ENCODE measurements around the gene CACNA1C. TPM values are rescaled to one million over a fixed set of nuclear protein-coding genes. Genes with fewer than 3 reads are reported as not detected.

Gene CACNA1C
- 1.6 and 1.9 TPM in 2 replicates for total RNA-seq
- long read RNA-seq, partial matches to known transcripts, result 0 of 5 reads
- long read RNA-seq, other reads (novel, unspliced or antisense), result 5 of 5 reads

DNA sequence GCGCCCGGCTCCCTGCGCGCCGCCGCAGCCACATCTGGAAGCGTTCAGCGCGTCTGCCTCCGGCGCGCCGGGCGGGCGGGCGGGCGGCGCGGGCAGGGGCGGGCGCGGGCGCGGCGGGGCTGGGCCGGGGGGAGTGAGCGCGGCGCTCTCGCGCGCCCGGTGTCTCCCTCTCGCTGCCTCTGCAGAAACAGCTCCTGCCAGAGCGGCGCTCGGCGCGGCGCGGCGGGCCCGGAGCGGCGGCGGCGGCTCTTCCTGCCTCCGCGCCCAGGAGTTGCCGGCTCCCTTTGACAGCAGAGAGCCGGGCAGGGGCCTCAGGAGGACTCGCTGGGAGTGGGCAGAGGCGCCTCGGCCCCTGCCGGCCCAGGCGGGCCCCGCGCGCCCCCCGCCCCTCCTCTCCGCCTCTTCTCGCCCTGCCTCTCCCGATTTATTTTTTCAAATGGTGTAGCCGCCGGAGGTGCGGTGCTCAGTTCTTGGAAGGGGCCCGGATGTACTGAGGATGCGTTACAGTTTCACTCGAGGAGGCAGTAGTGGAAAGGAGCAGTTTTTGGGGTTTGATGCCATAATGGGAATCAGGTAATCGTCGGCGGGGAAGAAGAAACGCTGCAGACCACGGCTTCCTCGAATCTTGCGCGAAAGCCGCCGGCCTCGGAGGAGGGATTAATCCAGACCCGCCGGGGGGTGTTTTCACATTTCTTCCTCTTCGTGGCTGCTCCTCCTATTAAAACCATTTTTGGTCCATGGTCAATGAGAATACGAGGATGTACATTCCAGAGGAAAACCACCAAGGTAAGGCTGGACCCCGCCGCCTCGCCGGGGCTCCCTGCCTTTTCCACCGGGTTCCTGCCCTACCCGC is at the start of gene CACNA1C:
CACNA1C (plus strand) TSS at position 162 of the 853 bp plus-strand sequence; CDS start at position 738, 576 bp downstream.
- Mint-ChIP-seq H3K27me3 (ENCODE audit: low read depth) (peaks cover 87% of the 10 kb centered on the region), H3K27ac (ENCODE audit: unreplicated experiment) (no peak within 1 kb of the TSS), H3K9me3 (no peaks in the 10 kb centered on the region), H3K36me3 (ENCODE audit: low read depth) (no peaks in the 10 kb centered on the region), H3K4me1 (peaks cover 23% of the 10 kb centered on the region), H3K4me3 (peak within 1 kb of the TSS; percentile 88)
- TF ChIP-seq, protein P1, sequence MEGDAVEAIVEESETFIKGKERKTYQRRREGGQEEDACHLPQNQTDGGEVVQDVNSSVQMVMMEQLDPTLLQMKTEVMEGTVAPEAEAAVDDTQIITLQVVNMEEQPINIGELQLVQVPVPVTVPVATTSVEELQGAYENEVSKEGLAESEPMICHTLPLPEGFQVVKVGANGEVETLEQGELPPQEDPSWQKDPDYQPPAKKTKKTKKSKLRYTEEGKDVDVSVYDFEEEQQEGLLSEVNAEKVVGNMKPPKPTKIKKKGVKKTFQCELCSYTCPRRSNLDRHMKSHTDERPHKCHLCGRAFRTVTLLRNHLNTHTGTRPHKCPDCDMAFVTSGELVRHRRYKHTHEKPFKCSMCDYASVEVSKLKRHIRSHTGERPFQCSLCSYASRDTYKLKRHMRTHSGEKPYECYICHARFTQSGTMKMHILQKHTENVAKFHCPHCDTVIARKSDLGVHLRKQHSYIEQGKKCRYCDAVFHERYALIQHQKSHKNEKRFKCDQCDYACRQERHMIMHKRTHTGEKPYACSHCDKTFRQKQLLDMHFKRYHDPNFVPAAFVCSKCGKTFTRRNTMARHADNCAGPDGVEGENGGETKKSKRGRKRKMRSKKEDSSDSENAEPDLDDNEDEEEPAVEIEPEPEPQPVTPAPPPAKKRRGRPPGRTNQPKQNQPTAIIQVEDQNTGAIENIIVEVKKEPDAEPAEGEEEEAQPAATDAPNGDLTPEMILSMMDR (conservative IDR thresholded peaks at IDR 0.05), result peak; percentile 48
- peak; percentile 46 for DNase-seq (ENCODE audit: low read depth, low spot score)

DNA sequence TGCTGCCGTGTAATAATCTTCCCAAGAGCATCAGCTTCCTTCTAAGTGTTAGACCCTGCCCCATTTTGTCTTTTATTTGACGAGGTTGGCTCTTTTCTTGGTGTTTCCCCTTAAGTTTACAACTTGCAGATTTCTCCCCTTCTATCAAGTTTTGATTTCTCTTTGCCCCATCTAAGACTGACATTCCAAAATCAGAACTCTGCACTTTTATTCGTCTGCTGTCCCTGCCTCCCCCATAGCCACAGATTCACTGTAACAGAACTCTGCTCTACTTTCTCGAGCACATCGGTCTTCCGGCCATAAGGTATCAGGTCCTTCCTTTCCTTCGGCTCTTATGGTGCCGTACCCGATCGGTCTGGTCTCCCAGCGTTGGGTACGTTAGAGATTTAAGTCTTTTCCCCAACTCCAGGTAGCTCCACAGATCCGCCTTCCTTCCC is 49.1 kb upstream of the CACNA1C start:
- TF ChIP-seq, protein P1 (conservative IDR thresholded peaks at IDR 0.05), result no peak
- Mint-ChIP-seq H3K27me3 (ENCODE audit: low read depth) (no peaks in the 10 kb centered on the region), H3K4me3 (peak overlapping the region; percentile 100), H3K4me1 (peaks cover 38% of the 10 kb centered on the region), H3K9me3 (no peaks in the 10 kb centered on the region), H3K36me3 (ENCODE audit: low read depth) (no peaks in the 10 kb centered on the region), H3K27ac (ENCODE audit: unreplicated experiment) (peak overlapping the region; percentile 99)
- no peak for DNase-seq (ENCODE audit: low read depth, low spot score)

DNA sequence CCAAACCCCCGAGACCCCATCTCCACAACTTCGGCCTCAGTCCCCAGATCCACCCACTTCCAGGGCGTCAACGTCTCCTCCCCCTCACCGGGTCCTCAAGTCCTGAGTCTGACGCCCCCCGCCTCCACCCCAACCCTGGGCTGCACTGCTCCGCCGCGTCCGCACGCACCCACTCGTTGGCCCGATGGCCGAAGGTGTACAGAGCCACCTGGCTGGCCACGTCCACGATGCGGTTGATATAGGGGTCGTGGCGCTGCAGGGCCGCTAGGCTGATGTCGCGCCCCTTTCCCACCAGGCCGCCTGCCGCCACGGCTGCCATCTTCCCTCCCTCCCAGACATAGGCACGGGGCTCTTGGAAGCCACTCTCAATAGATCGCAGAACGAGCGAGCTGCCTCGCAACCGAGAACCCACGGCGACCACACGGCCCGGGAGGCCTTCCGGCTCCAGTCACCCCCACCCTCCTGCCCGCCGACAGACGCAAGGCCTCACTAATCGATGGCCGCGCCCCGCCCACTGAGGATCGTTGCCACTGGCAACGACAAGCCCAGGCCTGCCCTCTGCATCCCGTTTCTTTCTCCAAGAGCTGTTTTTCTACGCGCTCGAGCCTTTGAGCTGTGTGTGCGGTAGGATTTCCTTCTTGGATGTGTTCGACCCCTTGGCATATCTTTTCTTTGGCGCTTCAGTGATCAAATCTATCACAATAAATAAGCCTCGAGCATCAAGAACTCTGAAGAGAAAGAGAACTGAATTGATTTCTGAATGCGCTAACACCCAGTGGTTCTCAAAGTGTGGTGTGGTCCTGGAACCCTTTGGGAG is 48.5 kb upstream of the CACNA1C start, which contains the start of gene DCP1B:
DCP1B (minus strand) TSS at position 345 of the 817 bp plus-strand sequence; CDS start at position 319, 26 bp downstream.
- DNase-seq (ENCODE audit: low read depth, low spot score), result peak; percentile 94
- no peaks in the 10 kb centered on the region for H3K36me3 Mint-ChIP-seq (ENCODE audit: low read depth)
- peak within 1 kb of the TSS; percentile 100 for H3K4me3 Mint-ChIP-seq

DNA sequence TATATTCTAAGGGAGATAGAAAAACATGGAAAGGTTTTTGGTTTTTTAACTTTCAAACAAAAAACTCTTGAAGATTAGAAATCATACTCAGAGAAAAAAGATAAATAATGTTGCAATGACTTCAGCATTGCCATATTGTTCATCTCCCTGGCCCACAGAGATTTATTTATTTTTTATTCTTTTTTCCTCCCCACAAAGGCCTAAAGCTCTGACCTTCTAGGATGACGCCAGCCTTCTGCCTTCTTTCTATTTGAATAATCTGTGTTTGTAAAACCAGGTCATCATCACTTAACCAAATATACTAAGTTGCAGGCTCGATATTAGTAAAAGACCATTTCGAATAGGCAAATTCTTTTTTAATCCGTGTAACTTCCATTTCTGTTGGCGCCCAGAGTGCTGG is 44.1 kb upstream of the CACNA1C start:
- H3K36me3 Mint-ChIP-seq (ENCODE audit: low read depth), result no peaks in the 10 kb centered on the region
- no peaks in the 10 kb centered on the region for H3K9me3 Mint-ChIP-seq
- peaks cover 25% of the 10 kb centered on the region for H3K4me1 Mint-ChIP-seq
- H3K27ac Mint-ChIP-seq (ENCODE audit: unreplicated experiment), result no peak overlapping the region
- H3K27me3 Mint-ChIP-seq (ENCODE audit: low read depth), result no peaks in the 10 kb centered on the region
- TF ChIP-seq, protein P1 (conservative IDR thresholded peaks at IDR 0.05), result no peak
- no peak overlapping the region for H3K4me3 Mint-ChIP-seq
- DNase-seq (ENCODE audit: low read depth, low spot score), result no peak

More for the DNA sequence above, 48.5 kb upstream of the CACNA1C start, which contains the start of gene DCP1B:
- TF ChIP-seq, protein P1 (conservative IDR thresholded peaks at IDR 0.05), result peak; percentile 47
- no peaks in the 10 kb centered on the region for H3K9me3 Mint-ChIP-seq
- H3K4me1 Mint-ChIP-seq, result peaks cover 38% of the 10 kb centered on the region
- H3K27ac Mint-ChIP-seq (ENCODE audit: unreplicated experiment), result peak within 1 kb of the TSS; percentile 99
- H3K27me3 Mint-ChIP-seq (ENCODE audit: low read depth), result no peaks in the 10 kb centered on the region

DNA sequence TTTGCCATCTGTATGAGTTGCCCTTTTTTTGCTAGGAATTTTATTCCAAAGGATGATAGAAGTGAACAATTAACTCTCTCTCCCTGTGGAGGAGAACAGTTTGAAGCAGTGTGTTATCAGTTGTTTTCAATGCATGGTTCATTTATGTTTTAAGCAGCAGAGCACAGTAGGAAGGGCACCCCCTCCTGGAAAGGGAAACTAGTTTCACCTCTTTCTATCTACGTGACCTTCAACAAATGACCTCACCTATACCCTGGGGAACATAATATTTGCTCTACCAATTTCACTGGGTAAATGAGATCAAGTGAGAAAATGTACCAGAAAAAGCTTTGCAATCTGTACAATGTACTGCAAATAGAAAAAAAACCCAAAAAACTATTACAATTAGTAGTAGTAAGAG is 43.2 kb upstream of the CACNA1C start:
- no peaks in the 10 kb centered on the region for H3K27me3 Mint-ChIP-seq (ENCODE audit: low read depth)
- DNase-seq (ENCODE audit: low read depth, low spot score), result no peak
- H3K36me3 Mint-ChIP-seq (ENCODE audit: low read depth), result no peaks in the 10 kb centered on the region
- no peaks in the 10 kb centered on the region for H3K9me3 Mint-ChIP-seq
- H3K4me3 Mint-ChIP-seq, result no peak overlapping the region
- H3K27ac Mint-ChIP-seq (ENCODE audit: unreplicated experiment), result no peak overlapping the region
- peaks cover 20% of the 10 kb centered on the region for H3K4me1 Mint-ChIP-seq
- TF ChIP-seq, protein P1 (conservative IDR thresholded peaks at IDR 0.05), result no peak
